Activated T-helper 1 cell treated with anti-CD3 and anti-CD28 coated beads, Interleukin-12 subunit alpha, Interleukin-12 subunit beta, Interleukin-2, Interleukin-4 antibody, amounts not matched to agents 30 ng/mL and 10 ng/mL and 1 ng/mL, durations not matched to agents 14 hours and 24 hours and 36 hours (primary cell): ENCODE data around the gene IFI27L2. TPM values are rescaled to one million over a fixed set of nuclear protein-coding genes. Genes with fewer than 3 reads are reported as not detected.
"Not testable (repeated sequence)": the region's sequence is repeated elsewhere in the genome, so short reads cannot be mapped to it uniquely, and the experiment has no call there.

Source experiments
- DNase-seq: peaks from one replicate; pipeline ENCODE4 v3.0.0; 2021; ENCODE audit warnings: low spot score
- H3K27ac Mint-ChIP-seq: one replicate; pipeline ENCODE4 v1.8.0; 2021; ENCODE audit warnings: mild to moderate bottlenecking, mixed read lengths
- H3K27me3 Mint-ChIP-seq: one replicate; pipeline ENCODE4 v1.8.0; 2022; ENCODE audit warnings: mild to moderate bottlenecking, moderate library complexity, mixed read lengths; ENCODE audit not compliant: insufficient read depth
- H3K36me3 Mint-ChIP-seq: one replicate; pipeline ENCODE4 v1.8.0; 2021; ENCODE audit warnings: low read depth, mixed read lengths
- H3K4me1 Mint-ChIP-seq: one replicate; pipeline ENCODE4 v1.8.0; 2021; ENCODE audit warnings: low read depth, mixed read lengths
- H3K4me3 Mint-ChIP-seq: one replicate; pipeline ENCODE4 v1.8.0; 2021; ENCODE audit warnings: mild to moderate bottlenecking, moderate library complexity, mixed read lengths
- H3K9me3 Mint-ChIP-seq: one replicate; pipeline ENCODE4 v1.8.0; 2021; ENCODE audit warnings: mixed read lengths
- intact Hi-C: fragments of 100-400 bp; cut with micrococcal nuclease; formaldehyde crosslinking; loops from one replicate; pipeline ENCODE4 v1.15.1; 2024
- total RNA-seq: library from RNA; stranded (reverse); gene quantifications from 2 replicates; pipeline ENCODE4 v1.2.3, GENCODE V29; 2022

Gene IFI27L2
- total RNA-seq, 1 donor from 2014 or later, result 33.5 TPM

DNA sequence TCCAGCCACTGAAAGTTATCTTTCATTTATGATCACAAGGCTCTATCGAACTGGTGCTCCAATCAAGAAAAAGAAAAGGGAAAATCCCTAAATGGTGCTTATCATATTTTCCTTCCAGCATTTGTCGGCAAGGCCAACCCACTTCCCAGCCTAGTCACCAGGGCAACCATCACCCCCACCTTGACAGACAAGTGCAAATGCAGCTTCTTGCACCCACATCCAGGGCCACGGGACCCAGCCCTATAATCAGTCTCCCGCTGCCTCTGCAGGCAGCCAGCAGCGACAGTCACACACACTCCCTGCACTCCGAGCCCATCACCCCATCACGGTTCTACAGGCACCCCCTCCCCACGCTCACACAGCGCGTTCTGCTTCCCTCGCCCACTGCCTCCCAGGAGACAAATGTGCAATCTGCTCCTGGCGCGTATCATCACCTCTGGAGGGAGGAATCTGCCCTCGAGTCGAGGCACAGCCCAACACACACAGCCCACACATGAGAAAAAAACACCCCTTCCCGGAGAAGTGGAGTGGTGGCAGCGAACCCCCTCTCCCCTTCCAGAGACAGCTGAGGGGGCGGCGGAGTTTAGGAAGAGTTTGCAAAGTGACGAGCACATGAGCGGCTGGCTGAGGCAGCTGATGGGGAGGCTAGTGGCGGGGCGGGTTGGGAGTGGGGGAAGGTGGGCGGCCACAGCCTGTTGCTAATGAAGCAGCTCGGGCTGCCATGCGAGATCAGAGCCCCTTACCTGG is 35.5 kb upstream of the IFI27L2 start:
- Mint-ChIP-seq H3K36me3 (no peaks in the 10 kb centered on the region), H3K4me3 (no peak overlapping the region), H3K4me1 (peaks cover 37% of the 10 kb centered on the region), H3K27me3 (peaks cover 4% of the 10 kb centered on the region), H3K27ac (peak overlapping the region; percentile 71), H3K9me3 (no peaks in the 10 kb centered on the region)
- DNase-seq, result no peak
- intact Hi-C loops, result no loop called here

DNA sequence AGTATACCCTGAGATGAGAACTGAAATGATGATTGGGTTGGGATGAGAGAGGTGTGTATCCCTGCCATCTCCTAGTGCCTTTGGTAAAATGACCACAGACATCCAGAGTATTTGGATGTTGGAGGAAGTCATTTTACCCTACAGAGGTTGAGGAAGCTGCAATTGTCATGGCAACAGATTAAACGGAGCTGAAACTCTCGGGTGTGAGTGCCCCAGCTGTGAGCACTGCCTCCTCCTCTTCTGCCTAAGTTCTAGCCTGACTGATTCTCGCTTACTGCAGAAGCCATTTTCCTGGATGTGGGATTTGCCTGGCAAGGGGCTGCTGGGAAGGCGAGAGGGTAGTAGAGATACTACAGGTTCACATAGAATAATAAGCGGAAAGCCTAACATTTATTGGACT is 34.4 kb upstream of the IFI27L2 start:
- Mint-ChIP-seq H3K4me3 (no peak overlapping the region), H3K4me1 (peaks cover 38% of the 10 kb centered on the region), H3K36me3 (no peaks in the 10 kb centered on the region), H3K27ac (no peak overlapping the region), H3K9me3 (no peaks in the 10 kb centered on the region), H3K27me3 (peaks cover 1% of the 10 kb centered on the region)
- intact Hi-C loops, result loop anchor here (2.0 kb wide), 1 partner anchor 13 kb away; no protein-coding TSS in a partner anchor
- DNase-seq, result no peak

GRCh38 chr14:94162466-94162865 is 33.1 kb upstream of the IFI27L2 start:
- peaks cover 51% of the 10 kb centered on the region for H3K4me1 Mint-ChIP-seq
- intact Hi-C loops, result loop anchor here (2.0 kb wide), 1 partner anchor 14 kb away; no protein-coding TSS in a partner anchor
- no peaks in the 10 kb centered on the region for H3K9me3 Mint-ChIP-seq
- no peak overlapping the region for H3K27ac Mint-ChIP-seq
- no peaks in the 10 kb centered on the region for H3K36me3 Mint-ChIP-seq
- no peak for DNase-seq
- H3K27me3 Mint-ChIP-seq, result peaks cover 3% of the 10 kb centered on the region
- H3K4me3 Mint-ChIP-seq, result no peak overlapping the region

DNA sequence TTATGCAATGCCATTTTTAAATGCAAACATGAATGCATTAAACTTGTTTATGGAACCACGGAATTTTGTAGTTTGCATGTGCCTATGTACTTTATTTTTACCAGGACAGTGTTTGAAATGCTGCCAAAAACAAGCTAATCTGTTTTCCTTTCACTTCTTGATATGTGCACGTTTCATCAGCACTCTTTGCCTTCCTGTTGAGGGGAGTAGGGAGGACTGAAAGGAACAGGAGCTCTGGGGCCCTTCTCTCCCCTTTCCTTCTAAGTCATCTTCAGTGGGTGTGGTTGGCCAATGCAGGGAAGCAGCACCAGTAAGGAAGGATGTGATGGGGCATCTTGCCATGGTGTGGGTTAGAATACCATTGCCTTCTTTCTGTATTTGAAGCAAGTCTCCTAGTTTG is 32.6 kb upstream of the IFI27L2 start:
- Mint-ChIP-seq H3K27ac (no peak overlapping the region), H3K4me3 (no peak overlapping the region), H3K4me1 (peaks cover 51% of the 10 kb centered on the region), H3K36me3 (no peaks in the 10 kb centered on the region), H3K27me3 (peaks cover 3% of the 10 kb centered on the region), H3K9me3 (no peaks in the 10 kb centered on the region)
- intact Hi-C loops, result loop anchor here (2.0 kb wide), 1 partner anchor 15 kb away; no protein-coding TSS in a partner anchor
- no peak for DNase-seq

- intact Hi-C loops, result no loop called here
- Mint-ChIP-seq H3K27me3 (peaks cover 2% of the 10 kb centered on the region), H3K27ac (no peak overlapping the region), H3K36me3 (no peaks in the 10 kb centered on the region), H3K4me1 (peaks cover 51% of the 10 kb centered on the region), H3K9me3 (no peaks in the 10 kb centered on the region), H3K4me3 (no peak overlapping the region)
- DNase-seq, result no peak
Observed at GRCh38 chr14:94161058-94161457, 31.7 kb upstream of the IFI27L2 start.

DNA sequence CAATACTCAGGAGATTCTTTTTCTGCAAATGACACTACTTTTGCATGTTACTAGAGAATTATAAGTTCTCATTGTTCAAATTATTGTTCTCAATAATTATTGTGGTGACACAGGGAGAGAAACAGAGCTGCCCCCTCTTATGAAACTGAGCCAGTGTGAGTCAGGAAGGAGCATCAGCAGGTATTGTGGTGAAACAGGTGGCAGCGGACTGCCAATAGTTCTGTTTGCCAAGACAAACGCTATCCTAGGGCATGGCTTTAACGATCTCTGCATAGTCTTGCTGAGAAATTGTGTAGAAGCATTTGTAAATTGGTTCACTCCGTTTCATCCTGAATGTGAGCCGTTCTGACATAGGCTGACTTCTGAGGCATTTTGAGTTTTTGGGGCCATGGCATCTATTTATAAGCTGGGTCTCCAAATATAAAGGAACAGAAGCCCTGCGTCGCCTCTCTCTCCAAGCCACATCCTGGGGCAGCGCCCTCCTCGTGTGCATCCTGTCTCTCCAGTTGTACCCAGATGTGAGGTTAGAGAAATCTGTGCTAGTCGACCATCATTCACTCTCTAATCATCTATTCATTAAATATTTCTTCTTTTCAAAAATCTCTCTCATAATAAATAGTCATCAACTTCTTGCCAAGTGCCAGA is 29.0 kb upstream of the IFI27L2 start:
- H3K27ac Mint-ChIP-seq, result no peak overlapping the region

DNA sequence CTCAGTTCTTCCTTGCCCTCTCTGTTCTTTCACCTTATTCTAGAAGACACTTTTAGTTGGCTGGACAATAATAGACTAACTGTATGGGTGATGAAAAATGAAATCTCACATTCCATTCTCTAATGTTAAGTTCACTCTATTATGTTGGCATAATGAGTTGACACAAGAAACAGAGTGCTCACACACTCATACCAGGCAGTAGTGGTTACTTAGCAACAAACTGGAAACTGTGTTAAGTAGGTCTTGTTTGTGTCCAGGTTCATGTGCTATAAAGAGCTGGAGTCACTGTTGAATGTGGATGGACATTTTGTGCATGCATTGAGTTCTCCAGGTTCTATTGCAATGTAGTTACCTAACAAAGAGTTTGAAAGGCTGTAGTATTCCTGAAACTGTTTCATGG is 27.8 kb upstream of the IFI27L2 start:
- no peak overlapping the region for H3K4me3 Mint-ChIP-seq
- no peaks in the 10 kb centered on the region for H3K9me3 Mint-ChIP-seq
- intact Hi-C loops, result no loop called here
- H3K27ac Mint-ChIP-seq, result no peak overlapping the region
- peaks cover 4% of the 10 kb centered on the region for H3K27me3 Mint-ChIP-seq
- H3K36me3 Mint-ChIP-seq, result no peaks in the 10 kb centered on the region
- no peak for DNase-seq
- H3K4me1 Mint-ChIP-seq, result peaks cover 24% of the 10 kb centered on the region

More for the DNA sequence above, 29.0 kb upstream of the IFI27L2 start:
- no peak for DNase-seq
- H3K27me3 Mint-ChIP-seq, result peaks cover 2% of the 10 kb centered on the region
- no peak overlapping the region for H3K4me3 Mint-ChIP-seq
- no peaks in the 10 kb centered on the region for H3K9me3 Mint-ChIP-seq
- H3K36me3 Mint-ChIP-seq, result no peaks in the 10 kb centered on the region
- intact Hi-C loops, result no loop called here
- peaks cover 33% of the 10 kb centered on the region for H3K4me1 Mint-ChIP-seq

GRCh38 chr14:94156143-94156542 is 26.7 kb upstream of the IFI27L2 start:
- H3K36me3 Mint-ChIP-seq, H3K27me3 Mint-ChIP-seq, H3K27ac Mint-ChIP-seq, H3K4me3 Mint-ChIP-seq, DNase-seq, H3K9me3 Mint-ChIP-seq, intact Hi-C loops: not testable (repeated sequence)
- H3K4me1 Mint-ChIP-seq, result peaks cover 15% of the 10 kb centered on the region

DNA sequence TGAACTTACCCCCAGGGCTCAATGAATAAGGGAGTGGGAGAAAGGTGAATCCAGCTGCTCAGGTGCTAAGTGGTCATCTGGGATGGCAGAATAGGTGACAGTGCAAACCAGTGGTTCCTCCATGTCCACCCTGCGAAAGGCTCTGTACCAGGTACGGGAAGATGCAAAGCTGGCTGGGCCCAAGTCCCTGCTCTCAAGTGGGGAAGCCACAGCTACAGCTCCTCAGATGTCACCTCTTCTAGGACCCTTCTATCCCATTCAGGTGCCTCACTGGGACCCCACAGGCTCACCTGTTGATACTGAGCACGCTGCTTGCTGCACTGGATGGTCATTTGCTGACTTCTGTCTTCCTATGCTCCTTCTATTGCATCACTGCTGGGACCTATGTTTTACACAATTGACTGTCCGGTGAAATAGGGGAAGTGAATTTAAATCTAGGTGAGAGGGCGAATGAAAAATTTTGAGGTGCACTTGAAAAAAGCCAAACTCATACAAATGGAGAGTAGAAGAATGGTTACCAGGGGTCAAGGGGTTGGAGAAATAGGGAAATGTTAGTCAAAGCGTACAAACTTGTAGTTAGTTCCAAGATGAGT is 24.4 kb upstream of the IFI27L2 start:
- Mint-ChIP-seq H3K27me3 (peaks cover 10% of the 10 kb centered on the region), H3K9me3 (no peaks in the 10 kb centered on the region), H3K4me3 (no peak overlapping the region), H3K4me1 (peaks cover 13% of the 10 kb centered on the region), H3K36me3 (no peaks in the 10 kb centered on the region), H3K27ac (no peak overlapping the region)
- intact Hi-C loops, result no loop called here
- no peak for DNase-seq

DNA sequence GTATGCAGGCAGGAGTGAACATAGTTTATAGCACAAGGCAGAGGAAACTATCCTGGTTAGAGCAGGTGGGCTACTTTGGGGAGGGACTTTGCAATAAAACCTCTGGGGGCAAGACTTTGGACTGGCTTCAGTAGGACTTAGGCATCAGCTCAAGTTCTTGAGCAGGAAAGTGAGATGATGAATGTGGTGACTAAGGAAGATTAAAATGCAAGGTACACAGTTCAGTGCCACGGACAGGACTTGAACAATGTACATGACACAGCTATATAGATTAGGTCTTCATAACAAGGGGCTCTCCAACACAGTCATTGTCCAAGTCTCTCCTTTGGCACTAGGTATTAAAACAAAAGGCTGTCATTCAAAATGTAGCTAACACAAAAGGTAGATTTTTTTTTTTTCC is 23.3 kb upstream of the IFI27L2 start:
- intact Hi-C loops, result no loop called here
- no peak overlapping the region for H3K27ac Mint-ChIP-seq

GRCh38 chr14:94145902-94146527 is 16.6 kb upstream of the IFI27L2 start:
- Mint-ChIP-seq H3K4me1 (peaks cover 13% of the 10 kb centered on the region), H3K27ac (no peak overlapping the region), H3K4me3 (no peak overlapping the region), H3K9me3 (no peaks in the 10 kb centered on the region), H3K27me3 (peaks cover 24% of the 10 kb centered on the region), H3K36me3 (no peaks in the 10 kb centered on the region)
- intact Hi-C loops, result no loop called here
- no peak for DNase-seq

More for the DNA sequence above, 23.3 kb upstream of the IFI27L2 start:
- DNase-seq, result no peak
- Mint-ChIP-seq H3K4me3 (no peak overlapping the region), H3K9me3 (no peaks in the 10 kb centered on the region), H3K27me3 (peaks cover 18% of the 10 kb centered on the region), H3K36me3 (no peaks in the 10 kb centered on the region), H3K4me1 (peaks cover 2% of the 10 kb centered on the region)

DNA sequence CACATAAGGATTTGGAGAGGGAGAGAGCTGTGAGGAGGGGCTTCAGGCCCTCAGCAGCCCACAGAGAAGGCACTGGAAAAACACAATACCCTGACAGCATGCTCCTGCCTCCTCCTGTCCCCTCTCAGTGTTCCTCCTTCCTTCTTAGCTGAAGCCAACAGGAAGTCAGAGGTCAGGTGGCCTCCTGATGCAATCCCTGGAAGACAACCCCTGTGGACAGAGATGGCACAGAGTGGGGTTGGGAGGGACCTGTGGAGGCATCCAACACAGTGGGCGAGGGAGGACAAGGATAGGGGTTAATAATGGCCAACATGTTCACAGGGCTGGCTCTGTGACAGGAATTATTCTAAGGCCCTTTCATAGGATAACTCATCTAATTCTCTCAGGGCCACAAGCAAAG is 15.4 kb upstream of the IFI27L2 start:
- no peaks in the 10 kb centered on the region for H3K9me3 Mint-ChIP-seq
- H3K36me3 Mint-ChIP-seq, result no peaks in the 10 kb centered on the region
- DNase-seq, result no peak
- H3K27ac Mint-ChIP-seq, result no peak overlapping the region
- no peak overlapping the region for H3K4me3 Mint-ChIP-seq
- H3K4me1 Mint-ChIP-seq, result peaks cover 13% of the 10 kb centered on the region
- peaks cover 19% of the 10 kb centered on the region for H3K27me3 Mint-ChIP-seq
- intact Hi-C loops, result no loop called here

GRCh38 chr14:94143711-94144110 is 14.3 kb upstream of the IFI27L2 start:
- peaks cover 13% of the 10 kb centered on the region for H3K4me1 Mint-ChIP-seq
- H3K27ac Mint-ChIP-seq, result no peak overlapping the region
- H3K9me3 Mint-ChIP-seq, result no peaks in the 10 kb centered on the region
- intact Hi-C loops, result no loop called here
- peaks cover 18% of the 10 kb centered on the region for H3K27me3 Mint-ChIP-seq
- no peaks in the 10 kb centered on the region for H3K36me3 Mint-ChIP-seq
- no peak for DNase-seq
- H3K4me3 Mint-ChIP-seq, result no peak overlapping the region
